Endothelial cell of umbilical vein (primary cell): Measurements from ENCODE around the gene SLC39A11.

Experiments used
- CTCF ChIP-seq, 2 donors: IDR thresholded peaks; 1 replicate in 1 of 2; 2 replicates in 1 of 2; pipeline ENCODE4 v1.5.1; 2011; ENCODE audit warnings: low read length in 2 of 2, mild to moderate bottlenecking in 2 of 2, moderate library complexity in 2 of 2, control low read depth in 1 of 2, inconsistent platforms in 1 of 2, low read depth in 1 of 2; ENCODE audit not compliant: insufficient read depth in 1 of 2; ENCODE audit errors: extremely low read depth in 1 of 2
- POLR2A ChIP-seq: IDR thresholded peaks from 2 replicates; pipeline ENCODE4 v1.6.1; 2012; ENCODE audit warnings: low read depth, mild to moderate bottlenecking, control low read depth, low read length

DNA sequence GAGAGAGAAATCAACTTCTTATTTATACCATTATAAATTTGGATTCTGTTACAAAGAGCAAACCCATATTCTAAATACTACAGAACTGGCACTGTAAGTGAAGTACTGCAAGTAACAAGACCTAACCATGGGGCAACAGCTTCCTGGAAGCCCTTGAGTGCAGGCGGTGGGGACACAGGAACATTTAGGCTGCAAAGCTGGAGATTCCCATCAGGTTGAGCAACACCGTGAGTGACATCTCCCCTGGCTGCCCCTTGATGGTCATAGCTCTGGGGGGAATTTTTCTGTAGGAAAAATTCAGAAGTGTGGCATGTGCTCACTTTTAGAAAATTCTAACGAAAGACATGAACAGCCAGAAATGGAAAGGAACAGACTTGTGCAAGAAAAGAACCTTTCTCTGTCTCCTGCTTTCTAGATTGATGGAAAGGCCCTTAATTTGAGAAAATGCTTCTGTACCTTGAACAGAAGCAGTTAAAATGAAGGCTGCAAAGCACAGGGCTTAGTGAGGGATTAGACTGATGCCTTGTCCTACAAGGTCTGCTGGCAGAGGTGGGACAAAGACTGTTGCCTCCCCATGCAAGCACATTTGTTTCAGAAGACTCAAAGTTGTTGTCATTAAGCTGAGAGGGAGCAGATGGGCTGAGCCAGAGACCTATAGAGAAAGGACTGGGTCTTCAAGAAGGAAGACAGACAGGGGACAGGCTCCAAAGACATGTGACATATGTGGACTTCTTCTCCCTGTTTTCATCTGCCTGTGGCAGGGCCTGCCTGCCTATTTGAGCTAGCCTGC is 380.8 kb downstream of the SLC39A11 start:
- TF ChIP-seq CTCF (IDR thresholded peaks at IDR 0.05; ENCODE audit: extremely low read depth in 1 of 2, insufficient read depth in 1 of 2, low read depth in 1 of 2, low read length in 2 of 2), result no peak
- TF ChIP-seq POLR2A, result no peak
